Chondrocyte (in vitro differentiated cells): ENCODE measurements around the gene STXBP2. TPM values are rescaled to one million over a fixed set of nuclear protein-coding genes. Genes with fewer than 3 reads are reported as not detected.
A peak's percentile ranks its signal among the peaks of the same experiment; 100 is the strongest.

Experiments used
- DNase-seq: peaks from one replicate; pipeline ENCODE4 v3.0.0; 2021; ENCODE audit warnings: mixed read lengths, low spot score
- H3K27ac Mint-ChIP-seq: one replicate; pipeline ENCODE4 v1.8.0; 2021; ENCODE audit warnings: mild to moderate bottlenecking, moderate library complexity, mixed read lengths; ENCODE audit not compliant: unreplicated experiment
- H3K27me3 Mint-ChIP-seq: 2 replicates; pipeline ENCODE4 v1.8.0; 2021; ENCODE audit warnings: low read depth, mixed read lengths
- H3K36me3 Mint-ChIP-seq: 2 replicates; pipeline ENCODE4 v1.8.0; 2021; ENCODE audit warnings: low read depth, mixed read lengths
- H3K4me1 Mint-ChIP-seq: 2 replicates; pipeline ENCODE4 v1.8.0; 2021; ENCODE audit warnings: low read depth, mild to moderate bottlenecking, mixed read lengths
- H3K4me3 Mint-ChIP-seq: one replicate; pipeline ENCODE4 v1.8.0; 2021; ENCODE audit warnings: mild to moderate bottlenecking, moderate library complexity, mixed read lengths; ENCODE audit not compliant: unreplicated experiment
- H3K9me3 Mint-ChIP-seq: 2 replicates; pipeline ENCODE4 v1.8.0; 2021; ENCODE audit warnings: low read depth, mixed read lengths
- CTCF ChIP-seq: fragments of 200-600 bp; sonication (generic); IDR thresholded peaks from 2 replicates; pipeline ENCODE4 v1.5.0; 2021; ENCODE audit warnings: antibody characterized with exemption, mild to moderate bottlenecking, moderate library complexity
- total RNA-seq: library from RNA; stranded (reverse); gene quantifications from 3 replicates; pipeline ENCODE4 v1.2.1, GENCODE V29; 2021

The STXBP2 gene
- total RNA-seq, 1 donor from 2014 or later = 10.2 TPM

GRCh38 chr19:7625763-7626372 is 11.0 kb upstream of the STXBP2 start:
- no peak overlapping the region for H3K4me3 Mint-ChIP-seq
- DNase-seq = no peak
- peaks cover 33% of the 10 kb centered on the region for H3K4me1 Mint-ChIP-seq
- TF ChIP-seq CTCF = no peak
- H3K27me3 Mint-ChIP-seq = no peaks in the 10 kb centered on the region
- peaks cover 20% of the 10 kb centered on the region for H3K36me3 Mint-ChIP-seq
- no peak overlapping the region for H3K27ac Mint-ChIP-seq
- H3K9me3 Mint-ChIP-seq = no peaks in the 10 kb centered on the region

GRCh38 chr19:7627166-7627565 is 9.7 kb upstream of the STXBP2 start:
- no peak for DNase-seq
- no peak for TF ChIP-seq CTCF
- Mint-ChIP-seq H3K36me3 (peaks cover 14% of the 10 kb centered on the region), H3K4me3 (no peak overlapping the region), H3K27ac (no peak overlapping the region), H3K27me3 (no peaks in the 10 kb centered on the region), H3K4me1 (peaks cover 35% of the 10 kb centered on the region), H3K9me3 (no peaks in the 10 kb centered on the region)

GRCh38 chr19:7628589-7629311 is 8.2 kb upstream of the STXBP2 start:
- Mint-ChIP-seq H3K27me3 (no peaks in the 10 kb centered on the region), H3K4me3 (peak overlapping the region; percentile 92), H3K27ac (peak overlapping the region; percentile 99), H3K36me3 (peaks cover 6% of the 10 kb centered on the region), H3K9me3 (no peaks in the 10 kb centered on the region), H3K4me1 (peaks cover 35% of the 10 kb centered on the region)
- no peak for DNase-seq
- no peak for TF ChIP-seq CTCF

- Mint-ChIP-seq H3K9me3 (no peaks in the 10 kb centered on the region), H3K4me3 (peak within 1 kb of the TSS; percentile 92), H3K36me3 (peaks cover 5% of the 10 kb centered on the region), H3K4me1 (peaks cover 35% of the 10 kb centered on the region), H3K27ac (peak within 1 kb of the TSS; percentile 99), H3K27me3 (peaks cover 2% of the 10 kb centered on the region)
- peak; percentile 97 for DNase-seq
- no peak for TF ChIP-seq CTCF
Observed at GRCh38 chr19:7629347-7630054, 7.4 kb upstream of the STXBP2 start, which contains the start of the genes PET100 and XAB2. PET100 (plus strand) TSS chr19:7629793; CDS start chr19:7629834, 41 bp downstream. XAB2 (minus strand) TSS chr19:7629545; CDS start chr19:7629527, 18 bp downstream.

GRCh38 chr19:7631577-7631976 is 5.3 kb upstream of the STXBP2 start:
- no peak for TF ChIP-seq CTCF
- DNase-seq = no peak
- H3K27ac Mint-ChIP-seq = no peak overlapping the region
- no peak overlapping the region for H3K4me3 Mint-ChIP-seq
- H3K27me3 Mint-ChIP-seq = peaks cover 19% of the 10 kb centered on the region
- H3K4me1 Mint-ChIP-seq = peaks cover 35% of the 10 kb centered on the region
- H3K9me3 Mint-ChIP-seq = no peaks in the 10 kb centered on the region
- H3K36me3 Mint-ChIP-seq = peaks cover 5% of the 10 kb centered on the region
